Endothelial cell of umbilical vein (primary cell): ENCODE measurements around the gene LHX3. TPM values are rescaled to one million over a fixed set of nuclear protein-coding genes. Genes with fewer than 3 reads are reported as not detected.

Experiments
- BruUV-seq: library from RNA; stranded (reverse); fragments of 400-500 nt; replicated peaks from 2 replicates; lab custom pipeline; 2021; lab: Mats Ljungman, UMichigan
- CTCF ChIA-PET: fragments of 300-600, 350-600 bp; sonication (Branson Sonifier 250); formaldehyde crosslinking; loops from one replicate; lab custom pipeline; 2021; ENCODE audit warnings: antibody characterized with exemption, inconsistent platforms; lab: Charles Lee
- POLR2A ChIA-PET: fragments of 300-600, 350-600 bp; sonication (Branson Sonifier 250); formaldehyde crosslinking; loops from one replicate; lab custom pipeline; 2021; ENCODE audit warnings: antibody characterized with exemption, inconsistent platforms; lab: Charles Lee
- DNase-seq: peaks from one replicate; pipeline ENCODE4 v3.0.0-alpha.2; 2011; ENCODE audit warnings: low read depth, low spot score
- FAIRE-seq: peaks from 2 replicates; lab custom pipeline; 2011; peaks lifted over from hg19 to GRCh38; lab: Jason Lieb, UNC
- H2AFZ ChIP-seq: 2 replicates; pipeline ENCODE4 v1.6.0; 2012; ENCODE audit warnings: low read depth, low read length, control low read depth, inconsistent platforms
- H3K27ac ChIP-seq: 2 replicates; pipeline ENCODE4 v1.5.1; 2011; ENCODE audit warnings: low read depth, mild to moderate bottlenecking, control low read depth, low read length, moderate library complexity; ENCODE audit not compliant: insufficient read depth
- H3K27me3 ChIP-seq, 2 experiments: 2 replicates each; pipeline versions ENCODE4 v1.6.0 to v1.6.1; 2011; ENCODE audit warnings: low read length in 2 of 2, mixed read lengths in 1 of 2; ENCODE audit not compliant: control insufficient read depth in 2 of 2, insufficient read depth in 2 of 2
- H3K36me3 ChIP-seq, 2 experiments: 2 replicates in 1 of 2; 3 replicates in 1 of 2; pipeline ENCODE4 v1.5.1; 2011; ENCODE audit warnings: low read length in 2 of 2, mild to moderate bottlenecking in 1 of 2, moderate library complexity in 1 of 2; ENCODE audit not compliant: control insufficient read depth in 2 of 2, insufficient read depth in 2 of 2; ENCODE audit errors: extremely low read depth in 1 of 2
- H3K4me1 ChIP-seq: 3 replicates; pipeline ENCODE4 v1.5.1; 2011; ENCODE audit warnings: mild to moderate bottlenecking, low read length; ENCODE audit not compliant: control insufficient read depth, insufficient read depth; ENCODE audit errors: extremely low read depth
- H3K4me2 ChIP-seq: 2 replicates; pipeline ENCODE4 v1.6.1; 2011; ENCODE audit warnings: low read length, control low read depth, mixed read lengths; ENCODE audit not compliant: insufficient read depth
- H3K4me3 ChIP-seq, 3 experiments: fragments of 200-600 bp in 1 of 3; sonication (generic), shearing (Covaris generic) in 1 of 3; replicated peaks in 1 of 3; 2 replicates each; pipeline ENCODE4 v1.5.1; 2011 to 2016; ENCODE audit warnings: control low read depth in 3 of 3, low read length in 3 of 3, mild to moderate bottlenecking in 2 of 3, inconsistent platforms in 1 of 3, low read depth in 1 of 3, moderate library complexity in 1 of 3; ENCODE audit not compliant: insufficient read depth in 1 of 3
- H3K79me2 ChIP-seq: 2 replicates; pipeline ENCODE4 v1.6.0; 2012; ENCODE audit warnings: low read length, inconsistent platforms; ENCODE audit not compliant: control insufficient read depth, insufficient read depth
- H3K9ac ChIP-seq: replicated peaks from 2 replicates; pipeline ENCODE3; 2011; ENCODE audit warnings: low read length, control low read depth; ENCODE audit not compliant: insufficient read depth; ENCODE audit errors: extremely low read depth
- H3K9me1 ChIP-seq: replicated peaks from 3 replicates; pipeline ENCODE4 v1.6.0; 2011; ENCODE audit warnings: mild to moderate bottlenecking, low read length; ENCODE audit not compliant: control insufficient read depth, insufficient read depth; ENCODE audit errors: extremely low read depth
- H3K9me3 ChIP-seq: replicated peaks from 2 replicates; pipeline ENCODE4 v1.5.1; 2012; ENCODE audit warnings: low read length, inconsistent platforms; ENCODE audit not compliant: control insufficient read depth, insufficient read depth
- H4K20me1 ChIP-seq: replicated peaks from 2 replicates; pipeline ENCODE3; 2011; ENCODE audit warnings: mild to moderate bottlenecking, low read length; ENCODE audit not compliant: control insufficient read depth, insufficient read depth; ENCODE audit errors: extremely low read depth
- CTCF ChIP-seq, 2 donors: IDR thresholded peaks; 1 replicate in 1 of 2; 2 replicates in 1 of 2; pipeline ENCODE4 v1.5.1; 2011; ENCODE audit warnings: low read length in 2 of 2, mild to moderate bottlenecking in 2 of 2, moderate library complexity in 2 of 2, control low read depth in 1 of 2, inconsistent platforms in 1 of 2, low read depth in 1 of 2; ENCODE audit not compliant: insufficient read depth in 1 of 2; ENCODE audit errors: extremely low read depth in 1 of 2
- EZH2 ChIP-seq: IDR thresholded peaks from 2 replicates; pipeline ENCODE4 v1.6.1; 2012; ENCODE audit warnings: borderline replicate concordance, low read depth, mild to moderate bottlenecking, moderate library complexity, low read length, inconsistent platforms; ENCODE audit not compliant: severe bottlenecking
- FOS ChIP-seq: IDR thresholded peaks from 2 replicates; pipeline ENCODE4 v1.6.1; 2011; ENCODE audit warnings: mild to moderate bottlenecking, low read length, moderate library complexity, borderline replicate concordance; ENCODE audit not compliant: insufficient read depth
- GATA2 ChIP-seq: IDR thresholded peaks from 2 replicates; pipeline ENCODE4 v1.7.0; 2011; ENCODE audit warnings: low read depth, mild to moderate bottlenecking, moderate library complexity, mixed read lengths, low read length; ENCODE audit not compliant: insufficient read length, insufficient read depth
- JUN ChIP-seq: IDR thresholded peaks from 2 replicates; pipeline ENCODE4 v1.6.1; 2011; ENCODE audit warnings: borderline replicate concordance, low read depth; ENCODE audit not compliant: insufficient read length, insufficient read depth
- MYC ChIP-seq: IDR thresholded peaks from one replicate; pipeline ENCODE4 v1.6.1; 2011; ENCODE audit warnings: mild to moderate bottlenecking, low read depth, low read length
- POLR2A ChIP-seq: IDR thresholded peaks from 2 replicates; pipeline ENCODE4 v1.6.1; 2012; ENCODE audit warnings: low read depth, mild to moderate bottlenecking, control low read depth, low read length
- POLR2AphosphoS5 ChIP-seq: IDR thresholded peaks from 2 replicates; pipeline ENCODE4 v1.6.1; 2012; ENCODE audit warnings: low read depth, mild to moderate bottlenecking, control low read depth, low read length, moderate library complexity; ENCODE audit not compliant: insufficient read depth
- dilution Hi-C: fragments of 300-500 bp; cut with MboI; formaldehyde crosslinking; loops from one replicate; pipeline ENCODE4 v1.15.0; 2019; ENCODE audit warnings: low sequenced_read_pairs; ENCODE audit not compliant: extremely low pct_ligation_motif_present
- intact Hi-C: fragments of 100-400 bp; cut with micrococcal nuclease; formaldehyde crosslinking; loops from one replicate; pipeline ENCODE4 v1.10.0; 2022
- polyA plus RNA-seq, 4 experiments: library from polyadenylated mRNA; depleted of rRNA in 3 of 4; stranded (reverse) in 3 of 4; unstranded in 1 of 4; fragments of >200 nt; gene quantifications; 2 replicates each; pipeline versions ENCODE4 v1.2.1 to v1.2.3, GENCODE V29; 2011 to 2012; ENCODE audit warnings: missing spikeins in 1 of 4
- total RNA-seq: library from RNA; stranded (reverse); gene quantifications from 2 replicates; pipeline ENCODE4 v1.2.3, GENCODE V29; 2021
- TF ChIP-seq, protein P1 (sequence below): IDR thresholded peaks from 2 replicates; pipeline ENCODE4 v1.6.1; 2011; ENCODE audit not compliant: insufficient read depth, insufficient read length

The LHX3 gene
- total and polyA plus RNA-seq, 2 donors (not counting 3 experiments of a cell fraction or from before 2014, with no cell fraction given), result not detected

DNA sequence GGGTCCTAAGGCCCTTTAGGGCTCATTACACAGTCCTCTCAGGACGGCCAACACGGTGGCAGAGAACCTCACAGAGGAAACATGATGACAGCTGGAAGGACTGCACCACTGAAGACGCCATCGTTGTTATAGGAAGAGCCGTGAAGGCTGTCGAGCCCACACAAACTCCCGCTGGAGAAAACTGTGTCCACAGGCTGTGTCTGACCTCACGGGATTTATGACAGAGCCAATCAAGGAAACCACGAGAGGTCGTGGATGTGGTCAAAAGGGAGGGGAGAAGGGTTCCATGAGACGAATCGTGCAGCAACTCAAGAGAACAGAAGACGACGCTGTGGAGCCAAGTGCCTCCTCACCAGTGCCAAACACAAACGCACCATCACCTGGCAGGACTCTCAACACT, 28.5 kb upstream of the LHX3 start:
- no peaks in the 10 kb centered on the region for H3K9me3 ChIP-seq
- no peak for TF ChIP-seq FOS
- TF ChIP-seq CTCF (IDR thresholded peaks at IDR 0.05; ENCODE audit: extremely low read depth in 1 of 2, insufficient read depth in 1 of 2, low read depth in 1 of 2, low read length in 2 of 2), result no peak
- TF ChIP-seq JUN, result no peak
- no peak for TF ChIP-seq MYC
- TF ChIP-seq POLR2A, result no peak
- no peak for TF ChIP-seq POLR2AphosphoS5
- no peak for TF ChIP-seq GATA2
- TF ChIP-seq, protein P1, sequence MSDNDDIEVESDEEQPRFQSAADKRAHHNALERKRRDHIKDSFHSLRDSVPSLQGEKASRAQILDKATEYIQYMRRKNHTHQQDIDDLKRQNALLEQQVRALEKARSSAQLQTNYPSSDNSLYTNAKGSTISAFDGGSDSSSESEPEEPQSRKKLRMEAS, result no peak
- no peak for TF ChIP-seq EZH2
- no peak overlapping the region for H2AFZ ChIP-seq
- CTCF ChIA-PET, result no interaction called here
- dilution Hi-C loops, result no loop called here
- FAIRE-seq (no peak), DNase-seq (no peak)
- H3K36me3 ChIP-seq, result peaks cover 0 to 7% of the 10 kb centered on the region in 2 experiments
- H3K4me1 ChIP-seq, result peaks cover 3% of the 10 kb centered on the region
- intact Hi-C loops, result no loop called here
- no TSS peak for BruUV-seq
- no peaks in the 10 kb centered on the region for H4K20me1 ChIP-seq
- POLR2A ChIA-PET, result no interaction called here
- no peaks in the 10 kb centered on the region for H3K79me2 ChIP-seq
- no peaks in the 10 kb centered on the region for H3K27me3 ChIP-seq
- no peak overlapping the region for H3K4me3 ChIP-seq
- H3K4me2 ChIP-seq, result no peak overlapping the region
- no peaks in the 10 kb centered on the region for H3K9me1 ChIP-seq
- no peak overlapping the region for H3K9ac ChIP-seq
- no peak overlapping the region for H3K27ac ChIP-seq
